HPDE6-E6E7 (cell line): ENCODE results near the gene MFSD1.
"Not testable (repeated sequence)": the region's sequence is repeated elsewhere in the genome, so short reads cannot be mapped to it uniquely, and the experiment has no call there.

ENCODE experiments used
- DNase-seq: peaks from one replicate; pipeline ENCODE4 v3.0.0; 2011; ENCODE audit warnings: missing footprints; ENCODE audit errors: extremely low spot score

MFSD1 gene

GRCh38 chr3:158775426-158776410 lies 26.1 kb upstream of the MFSD1 start:
- DNase-seq, result no peak

- DNase-seq, result no peak
Measured at GRCh38 chr3:158776531-158776930, 25.3 kb upstream of the MFSD1 start.

- DNase-seq, result no peak
Measured at GRCh38 chr3:158777161-158777873, 24.5 kb upstream of the MFSD1 start.

- DNase-seq, result no peak
Measured at GRCh38 chr3:158780766-158781165, 21.1 kb upstream of the MFSD1 start.

- DNase-seq, result no peak
Measured at GRCh38 chr3:158781191-158781590, 20.7 kb upstream of the MFSD1 start.

GRCh38 chr3:158781849-158782248 lies 20.0 kb upstream of the MFSD1 start:
- no peak for DNase-seq

- no peak for DNase-seq
Measured at GRCh38 chr3:158782283-158782989, 19.4 kb upstream of the MFSD1 start.

GRCh38 chr3:158783051-158783450 lies 18.8 kb upstream of the MFSD1 start:
- no peak for DNase-seq

GRCh38 chr3:158785972-158786371 lies 15.9 kb upstream of the MFSD1 start:
- no peak for DNase-seq

- DNase-seq, result no peak
Measured at GRCh38 chr3:158788446-158788845, 13.4 kb upstream of the MFSD1 start.

- no peak for DNase-seq
Measured at GRCh38 chr3:158789592-158789991, 12.3 kb upstream of the MFSD1 start.

GRCh38 chr3:158790901-158791589 lies 10.8 kb upstream of the MFSD1 start:
- no peak for DNase-seq

- DNase-seq, result not testable (repeated sequence)
Measured at GRCh38 chr3:158791590-158791920, 10.3 kb upstream of the MFSD1 start.

- peak; percentile 62 for DNase-seq
Measured at GRCh38 chr3:158792709-158793108, 9.1 kb upstream of the MFSD1 start.

- no peak for DNase-seq
Measured at GRCh38 chr3:158794206-158794605, 7.6 kb upstream of the MFSD1 start.

- no peak for DNase-seq
Measured at GRCh38 chr3:158794936-158795518, 6.8 kb upstream of the MFSD1 start.

- DNase-seq, result peak; percentile 33
Measured at GRCh38 chr3:158801201-158801600, 653 bp upstream of the MFSD1 start.

GRCh38 chr3:158802409-158803268 lies 785 bp downstream of the MFSD1 start:
- no peak for DNase-seq

- DNase-seq, result no peak
Measured at GRCh38 chr3:158804441-158804840, 2.6 kb downstream of the MFSD1 start.

GRCh38 chr3:158808697-158809096 lies 6.8 kb downstream of the MFSD1 start:
- peak; percentile 25 for DNase-seq
